Hepatocyte (in vitro differentiated cells): ENCODE measurements around the gene ANKS6.

ENCODE experiments used
- CTCF ChIP-seq: fragments of 200-600 bp; sonication (generic); IDR thresholded peaks from 2 replicates; pipeline ENCODE4 v1.5.1; 2016; ENCODE audit warnings: antibody characterized with exemption, mild to moderate bottlenecking; ENCODE audit not compliant: poor library complexity
- EZH2 ChIP-seq: fragments of 200-600 bp; sonication (generic); IDR thresholded peaks from 2 replicates; pipeline ENCODE4 v1.6.1; 2016; ENCODE audit warnings: antibody characterized with exemption, mild to moderate bottlenecking, borderline replicate concordance

- TF ChIP-seq CTCF = no peak
- no peak for TF ChIP-seq EZH2
Observed at GRCh38 chr9:98778251-98778650, 18.1 kb downstream of the ANKS6 start.
